Gastroesophageal sphincter (tissue), 3 donors: ENCODE measurements around the gene GMDS.

ENCODE experiments used
- CTCF ChIP-seq, 4 experiments: fragments of 200-600 bp in 2 of 4; fragments of 450-650 bp in 2 of 4; sonication (generic) in 1 of 4; IDR thresholded peaks; one replicate each; pipeline ENCODE4 v1.5.1; 2017 to 2019; ENCODE audit warnings: antibody characterized with exemption in 4 of 4, mild to moderate bottlenecking in 2 of 4, moderate library complexity in 2 of 4
- EP300 ChIP-seq: sonication (generic); formaldehyde crosslinking; IDR thresholded peaks from one replicate; pipeline ENCODE4 v1.6.1; 2017; ENCODE audit warnings: antibody characterized with exemption, mild to moderate bottlenecking
- POLR2A ChIP-seq, 2 donors: fragments of 450-650 bp; IDR thresholded peaks; one replicate each; pipeline ENCODE4 v1.6.1; 2017; ENCODE audit warnings: antibody characterized with exemption in 2 of 2, mild to moderate bottlenecking in 2 of 2, moderate library complexity in 1 of 2
- POLR2AphosphoS5 ChIP-seq: sonication (generic); formaldehyde crosslinking; IDR thresholded peaks from one replicate; pipeline ENCODE4 v1.6.1; 2017; ENCODE audit warnings: antibody characterized with exemption

GRCh38 chr6:1634081-1634480 is 611.3 kb downstream of the GMDS start:
- TF ChIP-seq CTCF (IDR thresholded peaks at IDR 0.05): no peak
- no peak for TF ChIP-seq POLR2AphosphoS5
- no peak for TF ChIP-seq EP300
- TF ChIP-seq POLR2A (IDR thresholded peaks at IDR 0.05): no peak
